H1 (cell line): ENCODE data around the gene WDR37.

Experiments used
- POLR2A ChIP-seq, 2 experiments: IDR thresholded peaks; 1 replicate in 1 of 2; 2 replicates in 1 of 2; pipeline ENCODE4 v1.6.1; 2011; ENCODE audit warnings: low read depth in 2 of 2, low read length in 2 of 2, mild to moderate bottlenecking in 2 of 2; ENCODE audit errors: control extremely low read depth in 1 of 2
- SUZ12 ChIP-seq: fragments of 200-600 bp; sonication (generic); IDR thresholded peaks from 2 replicates; pipeline ENCODE4 v1.6.1; 2012; ENCODE audit warnings: mild to moderate bottlenecking, inconsistent platforms, low read length, moderate library complexity, mixed read lengths

DNA sequence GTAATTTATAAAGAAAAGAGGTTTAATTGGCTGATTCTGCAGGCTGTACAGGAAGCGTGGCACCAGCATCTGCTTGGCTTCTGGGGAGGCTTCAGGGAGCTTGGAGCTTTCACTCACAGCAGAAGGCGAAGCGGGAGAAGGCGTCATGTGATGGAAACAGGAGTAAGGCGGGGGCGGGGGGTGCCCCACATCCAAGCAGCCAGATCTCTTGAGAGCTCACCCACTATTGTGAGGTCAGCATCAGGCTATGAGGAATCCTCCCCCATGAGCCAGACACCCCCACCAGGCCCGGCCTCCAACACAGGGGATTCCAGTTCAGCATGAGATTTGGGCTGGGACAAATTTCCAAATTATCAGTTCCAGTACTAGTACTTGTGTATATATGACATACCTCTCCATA is 46.2 kb downstream of the WDR37 start:
- TF ChIP-seq POLR2A (IDR thresholded peaks at IDR 0.05; ENCODE audit: control extremely low read depth in 1 of 2, low read depth in 2 of 2, low read length in 2 of 2) (no peak), SUZ12 (no peak)
